Neural cell (in vitro differentiated cells): ENCODE data around the gene SHISA3.

Source experiments
- EP300 ChIP-seq: fragments of 450-650 bp; conservative IDR thresholded peaks from 2 replicates; pipeline ENCODE4 v1.6.1; 2014; ENCODE audit warnings: antibody characterized with exemption, mild to moderate bottlenecking, moderate library complexity; ENCODE audit not compliant: poor library complexity, severe bottlenecking
- EZH2 ChIP-seq: fragments of 200-600, 300-800 bp; shearing (Covaris generic), sonication (generic); IDR thresholded peaks from 2 replicates; pipeline ENCODE4 v1.6.1; 2014; ENCODE audit warnings: antibody characterized with exemption, low read length, borderline replicate concordance, mild to moderate bottlenecking; ENCODE audit not compliant: insufficient read depth, poor library complexity, severe bottlenecking
- POLR2AphosphoS5 ChIP-seq: IDR thresholded peaks from 2 replicates; pipeline ENCODE4 v1.6.1; 2012
- SMC3 ChIP-seq: fragments of 450-650 bp; conservative IDR thresholded peaks from 2 replicates; pipeline ENCODE4 v1.6.1; 2014; ENCODE audit warnings: antibody characterized with exemption, mild to moderate bottlenecking, moderate library complexity; ENCODE audit not compliant: poor library complexity
- TAF1 ChIP-seq: IDR thresholded peaks from 2 replicates; pipeline ENCODE4 v1.6.1; 2012; ENCODE audit warnings: low read depth
- TF ChIP-seq, protein P1 (sequence below): fragments of 450-650 bp; IDR thresholded peaks from 2 replicates; pipeline ENCODE4 v1.5.1; 2014; ENCODE audit warnings: antibody characterized with exemption, mild to moderate bottlenecking, moderate library complexity; ENCODE audit not compliant: poor library complexity, severe bottlenecking

- TF ChIP-seq, protein P1, sequence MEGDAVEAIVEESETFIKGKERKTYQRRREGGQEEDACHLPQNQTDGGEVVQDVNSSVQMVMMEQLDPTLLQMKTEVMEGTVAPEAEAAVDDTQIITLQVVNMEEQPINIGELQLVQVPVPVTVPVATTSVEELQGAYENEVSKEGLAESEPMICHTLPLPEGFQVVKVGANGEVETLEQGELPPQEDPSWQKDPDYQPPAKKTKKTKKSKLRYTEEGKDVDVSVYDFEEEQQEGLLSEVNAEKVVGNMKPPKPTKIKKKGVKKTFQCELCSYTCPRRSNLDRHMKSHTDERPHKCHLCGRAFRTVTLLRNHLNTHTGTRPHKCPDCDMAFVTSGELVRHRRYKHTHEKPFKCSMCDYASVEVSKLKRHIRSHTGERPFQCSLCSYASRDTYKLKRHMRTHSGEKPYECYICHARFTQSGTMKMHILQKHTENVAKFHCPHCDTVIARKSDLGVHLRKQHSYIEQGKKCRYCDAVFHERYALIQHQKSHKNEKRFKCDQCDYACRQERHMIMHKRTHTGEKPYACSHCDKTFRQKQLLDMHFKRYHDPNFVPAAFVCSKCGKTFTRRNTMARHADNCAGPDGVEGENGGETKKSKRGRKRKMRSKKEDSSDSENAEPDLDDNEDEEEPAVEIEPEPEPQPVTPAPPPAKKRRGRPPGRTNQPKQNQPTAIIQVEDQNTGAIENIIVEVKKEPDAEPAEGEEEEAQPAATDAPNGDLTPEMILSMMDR: no peak
- TF ChIP-seq EZH2 (no peak), EP300 (no peak), POLR2AphosphoS5 (no peak), TAF1 (no peak), SMC3 (no peak)
Observed at GRCh38 chr4:42404001-42404400, 6.7 kb downstream of the SHISA3 start.
